Astrocyte (in vitro differentiated cells and primary cell): Measurements from ENCODE around the gene GTF2IRD1.

Source experiments
- EZH2 ChIP-seq: IDR thresholded peaks from 2 replicates; pipeline ENCODE4 v1.6.1; 2012; ENCODE audit warnings: mild to moderate bottlenecking, low read length, inconsistent platforms; ENCODE audit not compliant: insufficient read depth
- TF ChIP-seq, protein P1 (sequence below): IDR thresholded peaks from 2 replicates; pipeline ENCODE4 v1.5.1; 2011; ENCODE audit warnings: low read depth, mild to moderate bottlenecking, inconsistent platforms, low read length, moderate library complexity; ENCODE audit not compliant: insufficient read depth

GRCh38 chr7:74507538-74508319, 54.0 kb downstream of the GTF2IRD1 start:
- TF ChIP-seq, protein P1, sequence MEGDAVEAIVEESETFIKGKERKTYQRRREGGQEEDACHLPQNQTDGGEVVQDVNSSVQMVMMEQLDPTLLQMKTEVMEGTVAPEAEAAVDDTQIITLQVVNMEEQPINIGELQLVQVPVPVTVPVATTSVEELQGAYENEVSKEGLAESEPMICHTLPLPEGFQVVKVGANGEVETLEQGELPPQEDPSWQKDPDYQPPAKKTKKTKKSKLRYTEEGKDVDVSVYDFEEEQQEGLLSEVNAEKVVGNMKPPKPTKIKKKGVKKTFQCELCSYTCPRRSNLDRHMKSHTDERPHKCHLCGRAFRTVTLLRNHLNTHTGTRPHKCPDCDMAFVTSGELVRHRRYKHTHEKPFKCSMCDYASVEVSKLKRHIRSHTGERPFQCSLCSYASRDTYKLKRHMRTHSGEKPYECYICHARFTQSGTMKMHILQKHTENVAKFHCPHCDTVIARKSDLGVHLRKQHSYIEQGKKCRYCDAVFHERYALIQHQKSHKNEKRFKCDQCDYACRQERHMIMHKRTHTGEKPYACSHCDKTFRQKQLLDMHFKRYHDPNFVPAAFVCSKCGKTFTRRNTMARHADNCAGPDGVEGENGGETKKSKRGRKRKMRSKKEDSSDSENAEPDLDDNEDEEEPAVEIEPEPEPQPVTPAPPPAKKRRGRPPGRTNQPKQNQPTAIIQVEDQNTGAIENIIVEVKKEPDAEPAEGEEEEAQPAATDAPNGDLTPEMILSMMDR, result no peak
- no peak for TF ChIP-seq EZH2
